ENCODE measurements around the gene ZNF24.
A peak's percentile ranks its signal among the peaks of the same experiment; 100 is the strongest.

Gene ZNF24

GRCh38 chr18:35343936-35344735, at the start of gene ZNF24:
Gene ZNF24, minus strand, starts transcription at chr18:35344420. Its CDS starts 3,770 bp downstream, at chr18:35340650.
- peak; percentile 89 for DNase-seq

GRCh38 chr18:35393716-35394115, 49.5 kb upstream of the ZNF24 start:
- no peak for DNase-seq

GRCh38 chr18:35392375-35392774, 48.2 kb upstream of the ZNF24 start:
- no peak for DNase-seq

- DNase-seq, result no peak
Observed at GRCh38 chr18:35390951-35391700, 46.9 kb upstream of the ZNF24 start.

- DNase-seq, result no peak
Observed at GRCh38 chr18:35389095-35389618, 44.9 kb upstream of the ZNF24 start.

- no peak for DNase-seq
Observed at GRCh38 chr18:35387152-35387571, 42.9 kb upstream of the ZNF24 start.

- DNase-seq, result peak; percentile 64
Observed at GRCh38 chr18:35386600-35387100, 42.4 kb upstream of the ZNF24 start.

- DNase-seq, result no peak
Observed at GRCh38 chr18:35383136-35383535, 38.9 kb upstream of the ZNF24 start.

GRCh38 chr18:35379421-35379820, 35.2 kb upstream of the ZNF24 start:
- no peak for DNase-seq

- DNase-seq, result no peak
Observed at GRCh38 chr18:35378574-35378896, 34.3 kb upstream of the ZNF24 start.

GRCh38 chr18:35377875-35378573, 33.8 kb upstream of the ZNF24 start:
- DNase-seq, result no peak

- DNase-seq, result peak; percentile 62
Observed at GRCh38 chr18:35376742-35377695, 32.8 kb upstream of the ZNF24 start, which contains the start of gene ZNF396. Gene ZNF396, minus strand, starts transcription at chr18:35377337. Its CDS starts 3,045 bp downstream, at chr18:35374292.

GRCh38 chr18:35376393-35376741, 32.1 kb upstream of the ZNF24 start:
- no peak for DNase-seq

- no peak for DNase-seq
Observed at GRCh38 chr18:35374708-35375107, 30.5 kb upstream of the ZNF24 start.

GRCh38 chr18:35371412-35372195, 27.4 kb upstream of the ZNF24 start:
- DNase-seq, result no peak

GRCh38 chr18:35369126-35369525, 24.9 kb upstream of the ZNF24 start:
- DNase-seq, result no peak

- DNase-seq, result no peak
Observed at GRCh38 chr18:35368595-35368994, 24.4 kb upstream of the ZNF24 start.

- DNase-seq, result no peak
Observed at GRCh38 chr18:35362531-35362930, 18.3 kb upstream of the ZNF24 start.

GRCh38 chr18:35361570-35362321, 17.5 kb upstream of the ZNF24 start:
- DNase-seq, result no peak

GRCh38 chr18:35355140-35355618, 11.0 kb upstream of the ZNF24 start:
- DNase-seq, result peak; percentile 60

All from activated gamma-delta T cell treated with Interleukin-2 at 50 U/mL for 16 hours (primary cell).